Adipocyte (in vitro differentiated cells): ENCODE data around the gene NUP214.
"Not testable (repeated sequence)": the region's sequence is repeated elsewhere in the genome, so short reads cannot be mapped to it uniquely, and the experiment has no call there.

Experiments
- DNase-seq: peaks from one replicate; pipeline ENCODE4 v3.0.0-alpha.2; 2015; ENCODE audit warnings: low read depth
- H3K27me3 ChIP-seq: replicated peaks from 2 replicates; pipeline ENCODE4 v1.7.0; 2013; ENCODE audit warnings: mild to moderate bottlenecking, low read length, moderate library complexity; ENCODE audit not compliant: control insufficient read depth, insufficient read depth
- H3K36me3 ChIP-seq: 2 replicates; pipeline ENCODE4 v1.7.0; 2013; ENCODE audit warnings: low read length, mild to moderate bottlenecking, moderate library complexity; ENCODE audit not compliant: control insufficient read depth, insufficient read depth, severe bottlenecking
- H3K4me1 ChIP-seq: 2 replicates; pipeline ENCODE4 v1.7.0; 2013; ENCODE audit warnings: mild to moderate bottlenecking, low read length, moderate library complexity; ENCODE audit not compliant: control insufficient read depth, insufficient read depth
- H3K4me3 ChIP-seq: 2 replicates; pipeline ENCODE4 v1.7.0; 2013; ENCODE audit warnings: mild to moderate bottlenecking, low read length, moderate library complexity
- H3K9ac ChIP-seq: 2 replicates; pipeline ENCODE4 v1.7.0; 2013; ENCODE audit warnings: mild to moderate bottlenecking, low read length, moderate library complexity
- H3K9me3 ChIP-seq: 2 replicates; pipeline ENCODE4 v1.7.0; 2013; ENCODE audit warnings: mild to moderate bottlenecking, low read length, moderate library complexity; ENCODE audit not compliant: control insufficient read depth

Gene NUP214

GRCh38 chr9:131098391-131099101 is 26.8 kb upstream of the NUP214 start:
- no peak for DNase-seq
- H3K4me1 ChIP-seq: peaks cover 13% of the 10 kb centered on the region
- no peak overlapping the region for H3K9ac ChIP-seq
- no peak overlapping the region for H3K4me3 ChIP-seq
- H3K36me3 ChIP-seq: no peaks in the 10 kb centered on the region
- peaks cover 46% of the 10 kb centered on the region for H3K27me3 ChIP-seq
- H3K9me3 ChIP-seq: no peaks in the 10 kb centered on the region

- H3K27me3 ChIP-seq: peaks cover 49% of the 10 kb centered on the region
- no peak overlapping the region for H3K9ac ChIP-seq
- H3K9me3 ChIP-seq: no peaks in the 10 kb centered on the region
- no peak for DNase-seq
- no peaks in the 10 kb centered on the region for H3K36me3 ChIP-seq
- no peak overlapping the region for H3K4me3 ChIP-seq
- H3K4me1 ChIP-seq: peaks cover 13% of the 10 kb centered on the region
Observed at GRCh38 chr9:131099102-131099606, 26.2 kb upstream of the NUP214 start.

- not testable (repeated sequence) for H3K9me3 ChIP-seq, H3K9ac ChIP-seq, H3K4me1 ChIP-seq, H3K4me3 ChIP-seq, DNase-seq, H3K36me3 ChIP-seq
- H3K27me3 ChIP-seq: peaks cover 53% of the 10 kb centered on the region
Observed at GRCh38 chr9:131099845-131100244, 25.5 kb upstream of the NUP214 start.

- Histone ChIP-seq H3K27me3 (peaks cover 49% of the 10 kb centered on the region), H3K9me3 (no peaks in the 10 kb centered on the region), H3K4me1 (peaks cover 5% of the 10 kb centered on the region), H3K36me3 (no peaks in the 10 kb centered on the region), H3K9ac (no peak overlapping the region), H3K4me3 (no peak overlapping the region)
- no peak for DNase-seq
Observed at GRCh38 chr9:131100445-131100844, 24.9 kb upstream of the NUP214 start.

- DNase-seq: no peak
- peaks cover 43% of the 10 kb centered on the region for H3K27me3 ChIP-seq
- peaks cover 5% of the 10 kb centered on the region for H3K4me1 ChIP-seq
- H3K9me3 ChIP-seq: no peaks in the 10 kb centered on the region
- H3K4me3 ChIP-seq: no peak overlapping the region
- no peak overlapping the region for H3K9ac ChIP-seq
- H3K36me3 ChIP-seq: no peaks in the 10 kb centered on the region
Observed at GRCh38 chr9:131101207-131101964, 24.0 kb upstream of the NUP214 start.

- no peak overlapping the region for H3K4me3 ChIP-seq
- no peaks in the 10 kb centered on the region for H3K36me3 ChIP-seq
- H3K9ac ChIP-seq: no peak overlapping the region
- H3K27me3 ChIP-seq: peaks cover 37% of the 10 kb centered on the region
- no peaks in the 10 kb centered on the region for H3K4me1 ChIP-seq
- H3K9me3 ChIP-seq: no peaks in the 10 kb centered on the region
- DNase-seq: no peak
Observed at GRCh38 chr9:131103024-131103423, 22.4 kb upstream of the NUP214 start.

GRCh38 chr9:131103535-131103934 is 21.9 kb upstream of the NUP214 start:
- Histone ChIP-seq H3K4me1 (no peaks in the 10 kb centered on the region), H3K4me3 (no peak overlapping the region), H3K36me3 (no peaks in the 10 kb centered on the region), H3K27me3 (peaks cover 32% of the 10 kb centered on the region), H3K9me3 (no peaks in the 10 kb centered on the region), H3K9ac (no peak overlapping the region)
- DNase-seq: no peak

GRCh38 chr9:131104016-131104740 is 21.2 kb upstream of the NUP214 start:
- no peak for DNase-seq
- Histone ChIP-seq H3K9me3 (no peaks in the 10 kb centered on the region), H3K4me3 (no peak overlapping the region), H3K4me1 (no peaks in the 10 kb centered on the region), H3K36me3 (no peaks in the 10 kb centered on the region), H3K9ac (no peak overlapping the region), H3K27me3 (peaks cover 25% of the 10 kb centered on the region)

GRCh38 chr9:131105952-131106351 is 19.4 kb upstream of the NUP214 start:
- peaks cover 23% of the 10 kb centered on the region for H3K27me3 ChIP-seq
- no peaks in the 10 kb centered on the region for H3K9me3 ChIP-seq
- no peaks in the 10 kb centered on the region for H3K36me3 ChIP-seq
- no peak overlapping the region for H3K4me3 ChIP-seq
- H3K9ac ChIP-seq: no peak overlapping the region
- no peaks in the 10 kb centered on the region for H3K4me1 ChIP-seq
- no peak for DNase-seq

GRCh38 chr9:131107760-131108159 is 17.6 kb upstream of the NUP214 start:
- DNase-seq: no peak
- H3K9me3 ChIP-seq: no peaks in the 10 kb centered on the region
- peaks cover 34% of the 10 kb centered on the region for H3K27me3 ChIP-seq
- no peaks in the 10 kb centered on the region for H3K4me1 ChIP-seq
- no peaks in the 10 kb centered on the region for H3K36me3 ChIP-seq
- no peak overlapping the region for H3K9ac ChIP-seq
- H3K4me3 ChIP-seq: no peak overlapping the region

- DNase-seq: peak; percentile 9
- H3K9me3 ChIP-seq: no peaks in the 10 kb centered on the region
- no peaks in the 10 kb centered on the region for H3K4me1 ChIP-seq
- no peak overlapping the region for H3K4me3 ChIP-seq
- H3K27me3 ChIP-seq: peaks cover 24% of the 10 kb centered on the region
- no peaks in the 10 kb centered on the region for H3K36me3 ChIP-seq
- H3K9ac ChIP-seq: no peak overlapping the region
Observed at GRCh38 chr9:131111186-131111853, 14.1 kb upstream of the NUP214 start.
